ENCODE measurements around the gene TMEM220.

Gene TMEM220

GRCh38 chr17:10729334-10730193 lies at the start of gene TMEM220:
Gene TMEM220, minus strand, starts transcription at chr17:10730023. Its CDS starts 172 bp downstream, at chr17:10729851.
- DNase-seq (ENCODE audit: low spot score), result no peak

DNA sequence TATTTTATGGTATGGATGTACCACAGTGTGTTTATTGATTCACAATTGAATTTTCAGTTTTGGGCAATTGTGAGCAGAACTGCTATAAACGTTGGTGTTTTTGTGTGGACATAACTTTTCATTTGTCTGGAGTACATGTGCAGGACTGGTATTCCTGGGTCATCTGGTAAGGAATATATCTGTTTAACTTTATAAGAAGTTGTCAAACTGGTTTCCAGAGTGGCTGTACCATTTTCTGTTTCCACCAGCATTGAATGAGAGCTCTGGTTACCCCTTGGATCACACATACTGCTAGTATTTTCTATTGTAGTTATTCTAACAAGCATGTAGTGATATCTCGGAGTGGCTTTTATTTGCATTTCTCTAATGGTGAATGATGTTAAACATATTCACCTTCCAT lies 49.8 kb upstream of the TMEM220 start:
- no peak for DNase-seq (ENCODE audit: low spot score)

DNA sequence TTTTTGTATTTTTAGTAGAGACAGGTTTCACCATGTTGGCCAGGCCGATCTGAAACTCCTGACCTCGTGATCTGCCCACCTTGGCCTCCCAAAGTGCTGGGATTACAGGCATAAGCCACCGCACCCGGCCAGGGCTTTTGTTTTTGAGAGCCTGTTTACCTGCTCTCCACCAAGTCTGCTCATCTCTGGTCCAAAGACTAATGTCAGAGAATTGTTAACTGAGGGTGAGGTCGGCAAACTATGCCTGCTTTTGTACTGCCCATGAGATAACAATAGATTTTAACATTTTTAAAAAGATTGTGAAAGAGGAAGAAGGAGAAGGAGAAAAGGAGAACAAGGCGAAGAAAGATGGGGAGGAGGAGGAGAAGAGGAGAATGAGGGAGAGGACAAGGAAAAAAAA lies 48.1 kb upstream of the TMEM220 start:
- no peak for DNase-seq (ENCODE audit: low spot score)

- no peak for DNase-seq (ENCODE audit: low spot score)
Observed at GRCh38 chr17:10777131-10777807, 47.4 kb upstream of the TMEM220 start.

- DNase-seq (ENCODE audit: low spot score), result no peak
Observed at GRCh38 chr17:10776381-10776780, 46.6 kb upstream of the TMEM220 start.

DNA sequence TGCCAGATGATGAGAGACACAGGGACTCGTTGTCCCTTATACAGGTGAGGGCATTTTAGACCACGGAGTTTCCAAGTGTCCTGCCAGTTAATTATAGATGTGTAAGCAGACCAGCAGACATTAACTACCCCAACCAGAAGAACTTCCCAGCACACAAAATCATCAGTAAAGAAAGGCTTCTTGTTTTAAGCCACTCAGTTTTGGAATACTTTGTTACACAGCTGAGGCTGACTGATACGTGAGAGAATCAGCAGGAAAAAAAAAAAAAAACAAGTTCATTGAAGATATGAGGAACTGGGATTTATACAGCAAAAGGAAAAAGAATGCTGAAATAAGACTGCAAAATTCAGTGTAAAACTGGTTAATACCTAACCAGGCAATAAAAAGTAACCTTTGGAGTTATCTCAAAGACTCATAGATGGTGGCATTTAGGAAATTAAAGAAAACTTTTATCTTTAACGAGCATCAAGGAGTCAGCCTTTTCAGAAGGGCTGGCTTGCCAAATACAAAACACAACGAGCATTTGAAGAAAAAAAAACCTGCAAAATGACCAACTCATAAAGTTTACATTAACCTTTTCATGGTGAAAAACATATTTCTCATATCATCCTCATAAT lies 46.0 kb upstream of the TMEM220 start:
- no peak for DNase-seq (ENCODE audit: low spot score)

- no peak for DNase-seq (ENCODE audit: low spot score)
Observed at GRCh38 chr17:10775058-10775457, 45.2 kb upstream of the TMEM220 start.

DNA sequence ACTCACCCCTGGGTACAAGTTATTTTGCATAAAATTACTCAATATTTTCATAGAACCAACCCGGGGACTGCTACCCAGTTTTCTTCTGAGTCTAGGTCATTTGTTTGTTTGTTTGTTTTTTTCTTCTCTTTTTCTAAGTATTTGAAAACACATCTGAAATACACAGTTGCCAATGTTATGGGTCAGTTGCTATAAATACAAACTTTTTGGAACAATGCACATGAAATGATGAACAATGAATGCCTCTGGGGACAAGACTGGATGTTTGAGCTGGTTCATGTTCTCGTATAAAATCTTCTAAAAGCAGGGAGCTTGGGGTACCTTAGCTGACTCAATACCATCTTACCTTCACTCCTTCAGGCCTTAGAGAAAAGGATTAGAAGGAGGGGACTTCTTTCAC lies 43.6 kb upstream of the TMEM220 start:
- DNase-seq (ENCODE audit: low spot score), result no peak

- DNase-seq (ENCODE audit: low spot score), result no peak
Observed at GRCh38 chr17:10772425-10773380, 42.9 kb upstream of the TMEM220 start.

DNA sequence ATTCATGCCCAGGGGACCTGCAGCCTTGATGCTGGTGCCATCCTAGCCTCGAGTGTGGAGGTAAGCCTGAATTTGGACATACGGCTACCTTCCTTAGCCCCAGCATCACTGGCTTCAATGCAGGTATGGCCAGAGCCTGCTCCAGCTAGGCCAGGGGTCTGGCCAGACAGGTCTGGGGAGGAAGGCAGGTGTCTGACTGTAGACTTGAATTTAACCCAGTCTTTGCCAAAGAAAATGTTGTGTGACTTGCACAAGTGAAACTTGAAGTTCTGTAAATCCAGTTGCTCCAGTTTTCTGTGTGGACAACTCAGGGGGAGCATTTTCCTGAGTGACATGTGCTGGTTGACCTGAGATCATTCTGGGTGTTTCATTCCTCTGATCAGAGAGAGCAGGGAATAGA lies 41.3 kb upstream of the TMEM220 start:
- no peak for DNase-seq (ENCODE audit: low spot score)

DNA sequence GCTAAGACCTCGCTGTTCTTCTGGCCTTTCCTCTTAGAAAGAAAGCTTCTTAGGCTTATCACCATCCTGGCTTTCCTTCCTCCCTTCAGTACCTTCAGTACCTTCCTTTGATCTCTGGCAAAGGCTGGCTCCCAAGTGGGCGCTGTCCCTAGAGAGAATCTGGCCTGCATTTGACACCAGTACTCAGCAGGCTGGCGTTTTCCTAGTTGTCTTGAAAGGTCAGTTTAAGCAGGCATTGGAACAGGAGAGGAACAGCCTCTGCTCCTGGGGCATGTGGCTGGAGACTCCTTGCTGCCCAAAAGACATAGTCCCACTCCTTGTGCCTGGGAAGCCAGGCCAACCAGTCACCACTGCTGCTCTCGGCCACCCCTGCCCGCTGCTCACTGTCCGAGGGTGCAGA lies 40.0 kb upstream of the TMEM220 start:
- DNase-seq (ENCODE audit: low spot score), result no peak

- no peak for DNase-seq (ENCODE audit: low spot score)
Observed at GRCh38 chr17:10768750-10769251, 39.0 kb upstream of the TMEM220 start.

- no peak for DNase-seq (ENCODE audit: low spot score)
Observed at GRCh38 chr17:10767232-10767631, 37.4 kb upstream of the TMEM220 start.

- DNase-seq (ENCODE audit: low spot score), result no peak
Observed at GRCh38 chr17:10762037-10762436, 32.2 kb upstream of the TMEM220 start.

DNA sequence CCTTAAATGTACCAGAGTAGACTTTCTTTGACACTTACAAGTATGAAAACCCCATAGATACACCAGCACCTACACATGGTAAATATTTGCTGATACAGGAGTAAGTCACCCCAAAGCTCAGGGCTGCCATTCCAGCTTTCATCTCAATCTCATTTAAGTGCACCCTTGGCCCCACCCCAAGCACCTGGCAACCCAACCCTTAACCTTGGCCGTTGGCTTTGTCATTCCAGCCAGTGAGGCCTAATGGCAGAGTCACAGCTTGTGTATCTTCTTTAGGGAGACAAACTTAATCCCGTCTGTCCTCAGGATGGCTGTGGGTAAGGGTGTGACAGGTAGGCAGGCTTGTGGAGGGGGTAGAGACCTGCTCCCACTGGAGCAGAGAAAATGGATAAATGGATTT lies 31.5 kb upstream of the TMEM220 start:
- no peak for DNase-seq (ENCODE audit: low spot score)

GRCh38 chr17:10758062-10758461 lies 28.2 kb upstream of the TMEM220 start:
- DNase-seq (ENCODE audit: low spot score), result no peak

GRCh38 chr17:10757647-10758046 lies 27.8 kb upstream of the TMEM220 start:
- DNase-seq (ENCODE audit: low spot score), result no peak

DNA sequence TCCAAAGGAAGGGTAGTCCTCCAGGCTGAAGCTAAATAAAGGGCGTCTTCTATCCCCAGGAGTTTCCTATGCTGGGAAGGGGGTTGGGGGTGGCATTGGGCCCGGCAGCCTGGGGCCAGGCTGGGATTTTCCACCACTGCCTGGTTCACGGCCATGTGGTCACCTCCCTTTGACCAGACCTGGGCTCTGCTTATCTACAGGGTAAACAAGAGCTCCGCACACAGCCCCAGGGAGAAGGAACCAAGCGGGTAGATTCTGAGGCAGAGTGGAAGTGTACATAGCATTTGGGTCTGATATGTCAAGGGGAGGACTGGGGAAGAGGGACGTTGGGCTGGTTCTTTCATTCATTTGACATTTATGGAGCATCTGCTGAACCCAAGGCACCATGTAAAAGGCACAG lies 27.2 kb upstream of the TMEM220 start:
- DNase-seq (ENCODE audit: low spot score), result no peak

- DNase-seq (ENCODE audit: low spot score), result no peak
Observed at GRCh38 chr17:10756619-10757018, 26.8 kb upstream of the TMEM220 start.

GRCh38 chr17:10756185-10756584 lies 26.4 kb upstream of the TMEM220 start:
- no peak for DNase-seq (ENCODE audit: low spot score)

GRCh38 chr17:10755592-10756127 lies 25.8 kb upstream of the TMEM220 start:
- no peak for DNase-seq (ENCODE audit: low spot score)
